ENCODE data around the gene SENP2.

SENP2 gene

GRCh38 chr3:185680231-185680630 lies 94.1 kb downstream of the SENP2 start:
- Histone ChIP-seq H3K27me3 (replicated peaks; ENCODE audit: insufficient read depth, low read length) (no peaks in the 10 kb centered on the region), H3K79me2 (ENCODE audit: low read length) (no peaks in the 10 kb centered on the region), H3K27ac (ENCODE audit: low read length) (no peak overlapping the region), H4K20me1 (ENCODE audit: insufficient read depth, low read length) (no peaks in the 10 kb centered on the region), H3F3A (ENCODE audit: insufficient read depth, low read length) (no peaks in the 10 kb centered on the region), H3K36me3 (replicated peaks; ENCODE audit: insufficient read depth, low read length) (no peaks in the 10 kb centered on the region), H3K9ac (ENCODE audit: low read length) (no peak overlapping the region), H2AFZ (ENCODE audit: low read length) (no peak overlapping the region), H3K9me3 (replicated peaks; ENCODE audit: insufficient read depth, low read length) (no peaks in the 10 kb centered on the region), H3K9me2 (replicated peaks; ENCODE audit: insufficient read depth, low read length) (no peaks in the 10 kb centered on the region), H3K4me2 (ENCODE audit: low read depth, low read length) (no peak overlapping the region), H3K4me3 (ENCODE audit: low read length) (no peak overlapping the region), H3K4me1 (ENCODE audit: low read length) (no peaks in the 10 kb centered on the region)
- TF ChIP-seq CTCF (IDR thresholded peaks at IDR 0.05; ENCODE audit: low read length) (no peak), EZH2 (optimal IDR thresholded peaks at IDR 0.05; ENCODE audit: low read depth, low read length) (no peak), EZH2phosphoT487 (IDR thresholded peaks at IDR 0.05; ENCODE audit: low read length) (no peak)
- no peak for DNase-seq
